Activated effector memory CD4-positive, alpha-beta T cell treated with Interleukin-2 at 50 U/mL for 16 hours (primary cell): ENCODE measurements around the gene ZNF224.
"Not testable (repeated sequence)": the region's sequence is repeated elsewhere in the genome, so short reads cannot be mapped to it uniquely, and the experiment has no call there.

Source experiments
- DNase-seq: peaks from one replicate; pipeline ENCODE4 v3.0.0-alpha.2; 2020

Gene ZNF224

DNA sequence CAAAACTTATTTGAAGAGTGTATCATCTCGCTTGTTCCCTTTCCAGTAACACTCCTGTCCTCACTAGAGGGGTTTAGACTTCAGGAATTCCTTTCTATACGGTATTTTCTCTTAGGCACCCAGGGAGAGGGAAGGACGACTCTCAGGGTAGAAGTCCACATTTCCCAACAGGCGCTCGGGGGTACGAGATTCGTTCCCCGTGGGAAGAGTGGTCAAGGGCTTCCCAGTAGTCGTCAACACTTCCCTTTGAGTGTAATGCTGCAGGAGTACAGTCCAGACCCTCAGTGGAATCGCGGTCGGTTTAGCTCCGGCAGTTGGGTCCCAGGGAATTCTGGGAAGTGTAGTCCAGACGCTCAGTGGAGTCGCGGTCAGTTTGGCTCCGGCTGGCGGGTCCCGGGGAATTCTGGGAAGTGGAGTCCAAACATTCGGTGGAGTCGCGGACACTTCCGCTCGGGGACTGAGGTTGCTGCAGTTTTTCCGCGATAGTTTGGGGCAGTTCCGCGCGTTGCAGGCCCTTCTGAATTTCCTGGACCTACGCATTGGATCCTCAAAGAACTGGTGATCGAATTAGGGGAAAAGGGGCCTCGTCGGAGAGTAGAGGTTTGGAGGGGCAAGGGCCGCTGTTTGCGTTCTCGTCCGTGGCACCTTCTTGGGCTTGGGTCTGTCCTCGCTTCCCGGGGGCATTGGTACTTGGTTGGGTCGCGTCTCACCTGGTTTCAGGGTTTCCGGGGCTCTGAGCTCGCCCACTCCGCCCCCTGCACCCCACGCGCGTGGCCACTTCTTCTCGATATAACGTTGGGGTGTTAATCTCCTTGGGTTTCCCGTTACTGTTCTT lies at the start of gene ZNF224:
TSS of gene ZNF224 (plus strand) at position 431 of the 835 bp plus-strand sequence. CDS start 3,513 bp downstream, outside the sequence.
- peak; percentile 73 for DNase-seq

DNA sequence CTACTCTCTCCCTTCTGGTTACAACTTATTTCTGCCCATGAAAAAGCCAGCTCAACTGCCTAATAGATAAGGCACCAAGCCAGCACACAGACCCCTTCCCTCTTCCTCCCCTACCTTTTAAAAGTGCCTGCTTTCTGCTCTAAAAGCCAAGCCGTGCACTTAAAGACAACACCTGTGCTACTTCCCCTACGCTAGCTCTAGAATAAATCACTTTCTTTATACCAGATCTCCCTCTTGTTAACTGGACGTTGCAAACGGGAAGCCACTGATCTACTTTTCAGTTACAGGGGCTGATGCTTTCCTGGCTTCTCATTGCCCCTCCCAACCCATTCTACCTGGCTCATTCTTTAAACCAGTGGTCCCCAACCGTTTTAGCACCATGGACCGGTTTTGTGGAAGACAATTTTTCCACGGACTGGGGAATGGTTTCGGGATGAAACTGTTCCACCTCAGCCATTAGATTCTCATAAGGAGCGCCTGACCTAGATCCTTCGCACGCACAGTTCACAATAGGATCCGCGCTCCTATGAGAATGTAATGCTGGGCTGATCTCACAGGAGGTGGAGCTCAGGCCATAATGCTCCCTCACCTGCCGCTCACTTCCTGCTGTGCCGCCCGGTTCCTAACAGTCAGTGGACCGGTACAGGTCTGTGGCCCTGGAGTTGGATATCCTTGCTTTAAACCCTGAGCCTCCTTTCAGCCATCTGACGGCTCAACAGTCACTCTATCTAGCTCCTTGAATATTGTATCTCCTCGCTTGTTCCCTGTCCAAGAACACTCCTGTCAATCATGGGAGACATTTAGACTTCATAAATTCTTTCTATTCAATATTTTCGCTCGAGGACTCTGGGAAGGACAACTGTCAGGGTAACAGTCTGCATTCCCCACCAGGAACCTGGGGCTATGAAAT lies 43.2 kb upstream of the ZNF224 start:
- DNase-seq: peak; percentile 6

- peak; percentile 62 for DNase-seq
These were observed 42.3 kb upstream of the ZNF224 start, which contains the start of gene ZNF223 for GRCh38 chr19:44051650-44052402. Gene ZNF223 (plus strand): TSS chr19:44052036. CDS start chr19:44055177, 3,141 bp downstream.

DNA sequence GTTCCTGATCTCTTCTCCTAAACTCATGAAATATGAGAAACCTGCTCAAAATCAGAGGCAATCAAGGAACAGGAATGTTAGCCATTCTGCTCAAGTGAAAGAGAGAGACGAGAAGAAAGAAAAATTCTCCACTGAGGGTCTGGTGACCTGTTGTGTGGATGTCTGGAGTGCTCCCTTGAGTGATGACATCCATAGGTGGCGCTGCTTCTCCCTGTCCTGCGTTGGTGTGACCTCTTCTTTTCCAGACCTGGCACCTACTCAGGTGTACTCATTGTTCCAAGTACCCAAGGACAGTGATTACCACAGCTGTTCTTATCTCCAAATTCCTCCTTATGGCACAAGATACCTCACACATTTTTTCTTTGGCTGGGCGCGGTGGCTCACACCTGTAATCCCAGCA lies 38.3 kb upstream of the ZNF224 start:
- DNase-seq: no peak

DNA sequence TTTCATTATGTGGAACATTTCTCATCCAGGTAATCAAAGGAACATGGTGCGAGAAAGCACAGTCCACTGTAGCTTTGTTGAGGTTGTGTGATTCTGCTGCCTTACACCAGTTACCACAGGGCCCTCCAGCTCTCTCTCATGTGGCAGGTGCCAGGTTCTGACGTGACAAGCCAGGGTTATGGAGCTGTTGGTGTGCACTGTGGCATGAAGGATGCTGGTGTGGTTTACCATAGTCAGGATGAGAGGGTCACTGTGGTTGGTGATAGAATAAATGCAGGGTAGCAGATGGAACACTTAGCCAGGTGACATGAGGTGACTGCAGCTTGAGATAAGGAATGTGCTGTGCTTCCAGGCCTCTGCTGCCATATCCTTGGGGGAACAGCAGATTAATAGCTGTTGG lies 34.9 kb upstream of the ZNF224 start:
- no peak for DNase-seq

- DNase-seq: no peak
These were observed 33.1 kb upstream of the ZNF224 start for GRCh38 chr19:44061038-44061437.

- no peak for DNase-seq
These were observed 27.9 kb upstream of the ZNF224 start for GRCh38 chr19:44066305-44066704.

- DNase-seq: no peak
These were observed 24.7 kb upstream of the ZNF224 start for GRCh38 chr19:44069415-44069814.

- peak; percentile 74 for DNase-seq
These were observed 22.2 kb upstream of the ZNF224 start, which contains the start of gene ZNF284 for GRCh38 chr19:44071824-44072542. Gene ZNF284 (plus strand): TSS chr19:44072159. CDS start chr19:44076390, 4,231 bp downstream.

DNA sequence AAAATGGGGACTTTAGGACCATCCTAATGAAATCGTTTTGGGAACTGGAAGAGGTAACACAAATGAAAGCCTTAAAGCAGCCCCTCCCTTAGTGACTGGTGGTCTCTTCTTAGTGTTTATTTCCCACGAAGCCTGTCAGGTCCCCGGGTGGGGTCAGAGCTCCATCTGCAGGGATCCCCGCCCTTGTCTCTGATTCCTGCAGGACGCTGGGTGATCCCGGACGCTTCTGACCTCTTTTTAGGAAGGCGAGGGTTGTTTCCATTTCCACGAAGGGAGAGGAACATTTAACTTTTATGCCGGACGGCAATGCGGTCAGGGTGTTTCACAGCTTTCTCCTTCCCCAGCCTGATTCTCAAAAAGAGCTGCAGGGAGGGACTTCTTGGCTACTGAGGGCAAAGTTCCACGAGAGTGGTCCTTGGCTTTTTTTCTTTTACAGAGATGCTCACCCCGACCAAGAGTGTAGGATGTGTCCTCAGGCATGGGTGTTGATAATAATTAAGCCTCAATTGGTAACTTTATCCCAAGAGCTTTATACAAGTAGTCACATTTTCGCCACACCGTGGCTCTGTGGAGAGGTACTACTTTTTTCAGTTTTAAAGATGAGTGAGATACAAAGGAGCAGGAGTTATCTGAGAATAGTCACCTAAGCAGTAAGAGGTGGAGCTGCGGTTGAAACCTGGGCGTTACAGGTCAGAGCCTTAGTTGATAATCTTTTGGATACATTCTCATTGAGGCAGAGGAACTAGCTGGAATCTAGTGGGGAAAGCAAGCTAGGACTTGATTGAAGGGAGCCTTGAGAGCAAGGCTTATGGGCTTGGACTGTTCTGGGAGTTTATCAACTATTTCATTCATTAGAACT lies 21.4 kb upstream of the ZNF224 start:
- DNase-seq: no peak

- DNase-seq: no peak
These were observed 17.8 kb upstream of the ZNF224 start for GRCh38 chr19:44076325-44076724.

DNA sequence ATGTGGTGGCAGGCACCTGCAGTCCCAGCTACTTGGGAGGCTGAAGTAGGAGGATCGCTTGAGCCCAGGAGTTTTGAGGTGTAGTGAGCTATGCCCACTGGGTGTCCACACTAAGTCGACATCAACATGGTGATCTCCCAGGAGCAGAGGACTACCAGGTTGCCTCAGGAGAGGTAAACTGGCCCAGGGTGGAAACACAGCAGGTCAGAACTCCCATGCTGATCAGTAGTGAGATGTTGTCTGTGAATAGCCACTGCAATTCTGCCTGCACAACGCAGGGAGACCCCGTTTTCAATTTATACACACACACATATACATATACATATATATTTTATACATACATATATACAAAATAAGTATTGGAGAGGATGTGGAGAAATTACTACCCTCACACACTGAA lies 2.1 kb upstream of the ZNF224 start:
- DNase-seq: no peak

GRCh38 chr19:44107751-44108150 lies 13.6 kb downstream of the ZNF224 start:
- no peak for DNase-seq

GRCh38 chr19:44109458-44109857 lies 15.3 kb downstream of the ZNF224 start:
- no peak for DNase-seq

- DNase-seq: no peak
These were observed 17.8 kb downstream of the ZNF224 start for GRCh38 chr19:44111910-44112463.

- DNase-seq: no peak
These were observed 18.6 kb downstream of the ZNF224 start for GRCh38 chr19:44112802-44113137.

DNA sequence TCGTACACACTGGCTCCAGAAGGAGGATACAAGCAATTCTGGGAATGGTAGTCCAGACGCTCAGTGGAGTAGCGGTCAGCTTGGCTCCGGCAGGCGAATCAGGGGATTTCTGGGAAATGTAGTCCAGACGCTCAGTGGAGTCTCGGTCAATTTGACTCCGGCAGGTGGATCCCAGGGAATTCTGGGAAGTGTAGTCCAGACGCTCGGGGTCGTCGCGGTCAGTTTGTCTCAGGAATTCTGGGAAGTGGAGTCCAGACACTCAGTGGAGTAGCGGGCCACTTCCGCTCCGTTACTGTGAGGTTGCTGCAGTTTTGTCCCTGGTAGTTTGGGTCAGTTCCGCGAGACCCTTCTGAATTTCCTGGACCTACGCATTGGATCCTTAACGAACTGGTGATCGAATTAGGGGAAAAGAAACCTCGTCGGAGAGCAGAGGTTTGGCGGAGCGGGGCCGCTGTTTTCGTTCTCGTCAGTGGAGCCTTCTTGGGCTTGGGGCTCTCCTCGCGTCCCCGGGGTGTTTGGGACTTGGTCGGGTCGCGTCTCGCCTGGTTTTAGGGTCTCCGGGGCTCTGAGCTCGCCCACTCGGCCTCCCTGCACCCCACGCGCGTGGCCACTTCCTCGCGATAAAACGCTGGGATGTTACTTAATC lies 19.1 kb downstream of the ZNF224 start, which contains the start of gene ZNF225:
TSS of gene ZNF225 (plus strand) at position 262 of the 646 bp plus-strand sequence. CDS start 2,429 bp downstream, outside the sequence.
- peak; percentile 76 for DNase-seq

DNA sequence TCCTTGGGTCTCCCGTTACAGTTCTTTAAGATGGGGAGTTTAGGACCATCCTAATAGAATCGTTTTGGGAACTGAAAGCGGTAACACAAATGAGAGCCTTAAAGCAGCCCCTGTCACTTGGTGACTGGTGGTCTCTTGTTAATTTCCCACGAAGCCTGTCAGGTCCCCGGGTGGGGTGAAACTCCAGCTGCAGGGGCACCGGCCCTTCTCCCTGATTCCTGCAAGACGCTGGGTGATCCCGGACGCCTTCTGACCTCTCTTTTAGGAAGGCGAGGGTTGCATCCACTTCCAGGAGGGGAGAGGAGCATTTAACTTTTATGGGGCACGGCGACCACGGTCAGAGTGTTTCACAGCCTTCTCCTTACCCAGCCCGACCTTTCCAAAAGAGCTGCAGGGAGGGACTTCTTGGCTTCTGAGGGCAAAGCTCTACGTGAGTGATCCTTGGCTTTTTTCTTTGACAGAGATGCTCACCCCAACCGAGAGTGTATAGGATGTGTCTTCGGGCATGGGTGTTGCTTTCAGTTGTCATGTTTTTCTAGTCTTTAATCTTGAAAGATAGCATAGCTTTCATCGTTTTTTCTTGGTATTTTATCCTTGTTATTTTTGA lies 19.7 kb downstream of the ZNF224 start:
- no peak for DNase-seq

DNA sequence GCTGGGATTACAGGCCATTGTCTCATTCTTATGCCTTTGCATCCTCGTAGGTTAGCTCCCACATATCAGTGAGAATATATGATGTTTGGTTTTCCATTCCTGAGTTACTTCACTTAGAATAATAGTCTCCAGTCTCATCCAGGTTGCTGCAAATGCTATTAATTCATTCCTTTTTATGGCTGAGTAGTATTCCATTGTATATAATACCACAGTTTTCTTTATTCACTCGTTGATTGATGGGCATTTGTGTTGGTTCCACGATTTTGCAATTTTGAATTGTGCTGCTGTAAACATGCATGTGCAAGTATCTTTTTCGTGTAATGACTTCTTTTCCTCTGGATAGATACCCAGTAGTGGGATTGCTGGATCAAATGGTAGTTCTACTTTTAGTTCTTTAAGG lies 27.0 kb downstream of the ZNF224 start:
- DNase-seq: not testable (repeated sequence)

GRCh38 chr19:44131955-44132354 lies 37.8 kb downstream of the ZNF224 start:
- DNase-seq: no peak
